GM12891 (cell line): ENCODE data around the gene ARL5C.
"Not testable (repeated sequence)": the region's sequence is repeated elsewhere in the genome, so short reads cannot be mapped to it uniquely, and the experiment has no call there.

Experiments
- DNase-seq: peaks from one replicate; pipeline ENCODE4 v3.0.0; 2011; ENCODE audit warnings: low spot score; ENCODE audit not compliant: insufficient read length
- FAIRE-seq: peaks from 2 replicates; lab custom pipeline; 2011; peaks lifted over from hg19 to GRCh38; lab: Jason Lieb, UNC
- PAX5 ChIP-seq: IDR thresholded peaks from 2 replicates; pipeline ENCODE4 v1.6.1; 2011; ENCODE audit warnings: low read length, moderate library complexity, mild to moderate bottlenecking; ENCODE audit not compliant: insufficient read depth, severe bottlenecking
- POLR2A ChIP-seq: IDR thresholded peaks from 2 replicates; pipeline ENCODE4 v1.6.1; 2011; ENCODE audit warnings: low read depth, low read length, control low read depth
- POLR2AphosphoS5 ChIP-seq: IDR thresholded peaks from 2 replicates; pipeline ENCODE4 v1.6.1; 2011; ENCODE audit warnings: low read depth, low read length, control low read depth
- POU2F2 ChIP-seq: IDR thresholded peaks from 2 replicates; pipeline ENCODE4 v1.6.1; 2011; ENCODE audit warnings: low read depth, mild to moderate bottlenecking, control low read depth, low read length, moderate library complexity
- SPI1 ChIP-seq: IDR thresholded peaks from 2 replicates; pipeline ENCODE4 v1.6.1; 2011; ENCODE audit warnings: low read depth, low read length, control low read depth
- TAF1 ChIP-seq: IDR thresholded peaks from 2 replicates; pipeline ENCODE4 v1.6.1; 2011; ENCODE audit warnings: low read depth, low read length, control low read depth

ARL5C gene

GRCh38 chr17:39126436-39126835 lies 39.5 kb downstream of the ARL5C start:
- FAIRE-seq: no peak
- TF ChIP-seq POLR2AphosphoS5 (no peak), SPI1 (no peak), TAF1 (no peak), PAX5 (no peak), POLR2A (no peak), POU2F2 (no peak)
- no peak for DNase-seq

- no peak for DNase-seq
Measured at GRCh38 chr17:39125143-39125875, 40.7 kb downstream of the ARL5C start.

DNA sequence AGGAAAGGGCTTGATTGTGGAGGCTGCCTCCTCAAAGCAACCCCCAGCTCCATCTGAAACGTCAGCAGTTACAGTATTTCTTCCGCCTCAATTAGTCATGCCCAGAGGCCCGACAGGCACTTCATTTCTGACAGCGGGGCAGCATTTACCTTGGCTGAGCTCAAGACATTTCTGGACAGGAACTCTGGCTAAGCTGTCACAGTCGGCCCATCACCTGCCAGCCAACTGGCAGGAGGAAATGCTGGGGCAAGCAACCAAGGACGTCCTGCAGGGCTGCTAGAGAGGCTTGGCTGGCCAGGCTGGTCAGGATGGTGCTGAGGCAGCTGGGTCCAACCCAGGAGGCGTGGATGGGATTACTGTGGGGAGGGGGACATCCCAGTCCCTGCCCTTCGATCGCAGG lies 42.3 kb downstream of the ARL5C start:
- FAIRE-seq (no peak), DNase-seq (no peak)
- TF ChIP-seq POU2F2 (no peak), POLR2AphosphoS5 (no peak), TAF1 (no peak), SPI1 (no peak), PAX5 (no peak), POLR2A (no peak)

More at GRCh38 chr17:39125143-39125875, 40.7 kb downstream of the ARL5C start:
- TF ChIP-seq SPI1 (no peak), POU2F2 (no peak), TAF1 (no peak), POLR2AphosphoS5 (no peak), POLR2A (no peak), PAX5 (no peak)
- FAIRE-seq: no peak

DNA sequence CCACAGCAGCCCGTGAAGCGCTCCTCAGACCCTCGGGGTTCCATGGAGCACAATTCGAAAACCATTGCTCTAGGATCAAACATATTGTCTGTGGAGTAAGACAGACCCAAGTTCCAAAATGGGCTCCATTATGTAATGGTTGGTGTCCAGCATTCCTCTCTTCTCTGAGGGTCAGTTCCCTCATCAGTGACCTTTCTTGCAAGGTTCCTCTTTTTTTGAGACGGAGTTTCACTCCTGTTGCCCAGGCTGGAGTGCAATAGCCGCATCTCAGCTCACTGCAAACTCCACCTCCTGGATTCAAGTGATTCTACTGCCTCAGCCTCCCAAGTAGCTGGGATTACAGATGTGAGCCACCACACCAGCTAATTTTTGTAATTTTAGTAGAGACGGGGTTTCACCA lies 43.0 kb downstream of the ARL5C start:
- DNase-seq (no peak), FAIRE-seq (no peak)
- TF ChIP-seq POU2F2: no peak
- TF ChIP-seq SPI1: no peak
- TF ChIP-seq POLR2A: no peak
- no peak for TF ChIP-seq POLR2AphosphoS5
- TF ChIP-seq PAX5: no peak
- TF ChIP-seq TAF1: no peak

- not testable (repeated sequence) for DNase-seq
Measured at GRCh38 chr17:39121919-39122318, 44.0 kb downstream of the ARL5C start.

GRCh38 chr17:39118674-39119419 lies 47.1 kb downstream of the ARL5C start:
- TF ChIP-seq POLR2AphosphoS5 (no peak), SPI1 (peak; percentile 99)
- DNase-seq (peak; percentile 66), FAIRE-seq (peak; percentile 95)

More at GRCh38 chr17:39121919-39122318, 44.0 kb downstream of the ARL5C start:
- FAIRE-seq: not testable (repeated sequence)

DNA sequence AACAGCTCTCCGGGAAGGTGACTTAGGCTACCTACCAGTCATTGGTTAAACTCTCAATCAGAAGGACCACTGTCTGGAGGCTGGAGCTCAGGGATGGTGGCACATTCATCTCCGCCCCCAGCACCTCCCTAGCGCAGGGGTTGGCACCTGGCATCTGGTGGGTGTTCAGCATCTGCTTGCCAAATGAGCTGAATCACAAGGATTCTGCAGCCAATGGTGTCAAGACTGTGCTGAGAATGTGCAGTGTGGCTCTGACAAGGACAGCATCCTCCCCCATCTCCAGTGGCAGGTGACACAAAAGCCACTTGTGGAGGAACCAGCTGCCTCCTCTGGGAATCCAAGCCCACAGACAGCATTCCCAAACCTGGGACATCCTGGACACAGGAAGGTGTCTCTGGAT lies 49.7 kb downstream of the ARL5C start:
- TF ChIP-seq SPI1 (no peak), POLR2AphosphoS5 (no peak), POLR2A (no peak), TAF1 (no peak), POU2F2 (no peak), PAX5 (no peak)
- DNase-seq: no peak
- no peak for FAIRE-seq

GRCh38 chr17:39115135-39115534 lies 50.8 kb downstream of the ARL5C start:
- DNase-seq (no peak), FAIRE-seq (no peak)
- TF ChIP-seq TAF1 (no peak), POU2F2 (no peak), POLR2A (no peak), SPI1 (no peak), PAX5 (no peak), POLR2AphosphoS5 (no peak)

- TF ChIP-seq POU2F2: no peak
- no peak for TF ChIP-seq POLR2A
- no peak for TF ChIP-seq TAF1
- no peak for TF ChIP-seq PAX5
- no peak for TF ChIP-seq SPI1
- TF ChIP-seq POLR2AphosphoS5: no peak
- FAIRE-seq: no peak
- no peak for DNase-seq
Measured at GRCh38 chr17:39114723-39115122, 51.2 kb downstream of the ARL5C start.

DNA sequence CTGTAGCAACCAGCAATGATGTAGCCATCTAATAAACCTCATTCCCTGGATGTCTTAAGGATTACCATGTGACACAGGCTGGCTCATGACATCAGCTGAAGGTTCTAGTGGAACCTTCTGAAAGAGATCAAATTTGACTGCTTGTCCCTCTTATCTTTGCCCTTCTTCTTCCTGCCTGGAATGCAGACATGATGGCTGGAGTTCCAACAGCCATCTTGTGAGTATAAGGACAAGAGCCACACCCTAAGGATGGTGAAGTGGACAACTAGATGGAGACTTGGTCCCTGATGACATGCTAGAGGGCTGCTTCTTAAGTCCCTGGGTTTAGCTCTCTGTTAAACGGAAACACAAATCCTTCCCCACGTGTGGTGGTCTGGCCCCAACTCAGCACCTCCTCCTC lies 52.1 kb downstream of the ARL5C start:
- TF ChIP-seq POLR2A (no peak), POU2F2 (no peak), PAX5 (no peak), POLR2AphosphoS5 (no peak), SPI1 (no peak), TAF1 (no peak)
- FAIRE-seq: no peak
- no peak for DNase-seq
